Upper lobe of left lung (tissue), 6 donors: ENCODE results near the gene ZDHHC5. TPM values are rescaled to one million over a fixed set of nuclear protein-coding genes. Genes with fewer than 3 reads are reported as not detected.
A peak's percentile ranks its signal among the peaks of the same experiment; 100 is the strongest.

Experiments
- ATAC-seq, 2 donors: fragments of 200-7000 bp; cut with Tn5 transposase; one replicate each; pipeline ENCODE4 v1.9.1; 2022; ENCODE audit warnings: mild to moderate bottlenecking in 2 of 2, moderate library complexity in 2 of 2; ENCODE audit not compliant: low FRiP score in 2 of 2
- DNase-seq, 2 donors: peaks; one replicate each; pipeline ENCODE4 v3.0.0-alpha.2; 2019 to 2020
- H3K27ac ChIP-seq, 4 donors: fragments of 200-600 bp; sonication (generic); one replicate each; pipeline ENCODE4 v1.5.1; 2016 to 2019
- H3K27me3 ChIP-seq, 4 donors: fragments of 200-600 bp; sonication (generic); one replicate each; pipeline ENCODE4 v1.5.1; 2017 to 2019
- H3K36me3 ChIP-seq, 4 donors: fragments of 200-600 bp; sonication (generic); one replicate each; pipeline ENCODE4 v1.5.1; 2016 to 2019
- H3K4me1 ChIP-seq, 4 donors: fragments of 200-600 bp; sonication (generic); one replicate each; pipeline ENCODE4 v1.5.1; 2018 to 2019
- H3K4me3 ChIP-seq, 4 donors: fragments of 200-600 bp; sonication (generic); one replicate each; pipeline ENCODE4 v1.5.1; 2017 to 2019; ENCODE audit warnings: mild to moderate bottlenecking in 2 of 4, moderate library complexity in 1 of 4
- H3K9me3 ChIP-seq, 4 donors: fragments of 200-600 bp; sonication (generic); one replicate each; pipeline ENCODE4 v1.5.1; 2018 to 2019
- EP300 ChIP-seq, 4 donors: sonication (generic); formaldehyde crosslinking; IDR thresholded peaks; one replicate each; pipeline ENCODE4 v1.5.1; 2017; ENCODE audit warnings: antibody characterized with exemption in 4 of 4, control low read depth in 2 of 4
- POLR2A ChIP-seq, 4 donors: fragments of 450-650 bp; IDR thresholded peaks; one replicate each; pipeline ENCODE4 v1.5.1; 2016 to 2017; ENCODE audit warnings: antibody characterized with exemption in 4 of 4, mild to moderate bottlenecking in 2 of 4
- POLR2AphosphoS5 ChIP-seq, 2 donors: sonication (generic); formaldehyde crosslinking; IDR thresholded peaks; one replicate each; pipeline ENCODE4 v1.5.1; 2017; ENCODE audit warnings: antibody characterized with exemption in 2 of 2
- WGBS, 2 donors: methylation state at CpG; one replicate each; pipeline ENCODE4 v1.1.5; 2017 to 2018; 5-methylcytosine and 5-hydroxymethylcytosine counted together
- total RNA-seq, 6 donors: library from RNA; depleted of rRNA in 4 of 6; stranded (reverse); fragments of >200 nt in 4 of 6; gene quantifications; one replicate each; pipeline versions ENCODE4 v1.1.0 to v1.2.1, GENCODE V29; 2016 to 2021
- TF ChIP-seq, protein P1 (sequence below), 6 experiments: fragments of 450-650 bp in 4 of 6; fragments of 200-600 bp in 2 of 6; sonication (generic) in 2 of 6; IDR thresholded peaks; one replicate each; pipeline ENCODE4 v1.5.1; 2016 to 2019; ENCODE audit warnings: antibody characterized with exemption in 6 of 6
- donor health status: DM: no; HTN: no; CAD: no; lungs with moderate emphysema.
- donor health status: DM: no; HTN: yes; CAD: no; lungs with severe emphysema.

The ZDHHC5 gene
- total RNA-seq, 6 donors from 2014 or later: 45.1 to 81.9 (median 58.7) TPM

DNA sequence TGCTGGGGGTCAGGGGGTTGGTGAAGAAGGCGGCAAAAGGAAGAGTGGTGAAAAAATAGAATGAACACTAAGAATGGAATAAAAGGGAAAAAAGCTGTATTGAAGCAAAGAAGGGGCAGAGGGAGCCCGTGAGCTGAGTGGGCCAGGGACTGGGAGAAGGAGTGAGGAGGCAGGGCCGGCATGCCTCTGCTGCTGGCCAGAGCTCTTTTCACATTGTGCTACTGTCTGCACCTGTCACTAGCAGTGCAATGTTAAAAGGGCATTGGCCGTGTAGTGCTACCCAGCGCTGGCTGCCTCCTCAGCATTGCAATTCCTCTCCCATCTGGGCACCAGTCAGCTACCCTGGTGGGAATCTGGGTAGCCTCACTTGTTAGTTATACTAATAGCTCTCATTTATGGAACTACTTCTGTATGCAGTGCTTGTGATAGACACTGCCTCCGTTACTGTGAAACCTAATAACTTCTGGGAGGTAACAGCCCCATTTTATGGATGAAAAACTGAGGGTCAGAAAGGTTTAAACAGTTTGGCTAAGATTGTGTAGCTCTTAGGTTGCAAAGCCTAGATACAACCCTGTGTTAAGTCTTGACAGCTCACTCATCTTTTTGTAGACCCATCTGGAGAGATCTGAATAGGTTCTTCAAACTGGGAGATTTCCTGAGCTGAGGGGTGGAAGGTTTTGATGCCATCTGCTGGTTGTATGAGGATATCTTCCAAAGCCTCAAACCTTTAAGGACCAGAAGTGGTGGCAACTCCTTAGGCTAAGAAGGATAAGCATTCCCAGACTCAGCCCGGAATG, 26.7 kb upstream of the ZDHHC5 start:
- Histone ChIP-seq H3K27me3 (no peaks in the 10 kb centered on the region), H3K36me3 (no peaks in the 10 kb centered on the region), H3K4me1 (peaks cover 50 to 56% (median 53%) of the 10 kb centered on the region in 4 donors), H3K27ac (peak overlapping the region in 1 of 4 donors; percentile 90), H3K9me3 (no peaks in the 10 kb centered on the region), H3K4me3 (no peak overlapping the region)
- no peak for TF ChIP-seq EP300 (IDR thresholded peaks at IDR 0.05)
- TF ChIP-seq, protein P1, sequence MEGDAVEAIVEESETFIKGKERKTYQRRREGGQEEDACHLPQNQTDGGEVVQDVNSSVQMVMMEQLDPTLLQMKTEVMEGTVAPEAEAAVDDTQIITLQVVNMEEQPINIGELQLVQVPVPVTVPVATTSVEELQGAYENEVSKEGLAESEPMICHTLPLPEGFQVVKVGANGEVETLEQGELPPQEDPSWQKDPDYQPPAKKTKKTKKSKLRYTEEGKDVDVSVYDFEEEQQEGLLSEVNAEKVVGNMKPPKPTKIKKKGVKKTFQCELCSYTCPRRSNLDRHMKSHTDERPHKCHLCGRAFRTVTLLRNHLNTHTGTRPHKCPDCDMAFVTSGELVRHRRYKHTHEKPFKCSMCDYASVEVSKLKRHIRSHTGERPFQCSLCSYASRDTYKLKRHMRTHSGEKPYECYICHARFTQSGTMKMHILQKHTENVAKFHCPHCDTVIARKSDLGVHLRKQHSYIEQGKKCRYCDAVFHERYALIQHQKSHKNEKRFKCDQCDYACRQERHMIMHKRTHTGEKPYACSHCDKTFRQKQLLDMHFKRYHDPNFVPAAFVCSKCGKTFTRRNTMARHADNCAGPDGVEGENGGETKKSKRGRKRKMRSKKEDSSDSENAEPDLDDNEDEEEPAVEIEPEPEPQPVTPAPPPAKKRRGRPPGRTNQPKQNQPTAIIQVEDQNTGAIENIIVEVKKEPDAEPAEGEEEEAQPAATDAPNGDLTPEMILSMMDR (IDR thresholded peaks at IDR 0.05): peak; percentile 18 to 60 (median 44)
- DNase-seq (no peak), ATAC-seq (peak in 1 of 2 donors; percentile 31)
- WGBS, 2 donors: 51 to 74% methylated on average over 6 to 7 of the region's 7 CpGs

DNA sequence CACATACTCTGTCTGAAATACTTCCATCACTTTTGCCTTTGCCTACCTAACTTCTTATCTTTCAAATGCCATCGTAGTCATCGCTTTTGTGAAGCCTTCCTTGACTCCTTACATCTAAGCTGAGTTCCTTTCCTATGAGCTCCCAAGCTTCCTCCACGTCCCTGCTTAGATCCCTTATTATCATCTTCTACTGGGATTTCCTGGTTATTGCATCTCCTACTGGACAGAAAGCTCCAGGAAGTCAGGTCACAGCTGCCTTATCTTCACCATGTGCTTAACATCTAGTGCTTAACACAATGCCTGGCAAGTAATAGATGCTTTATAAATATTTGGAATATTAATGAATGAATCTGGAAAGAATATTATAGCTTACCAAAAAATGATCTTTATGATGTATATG, 24.1 kb upstream of the ZDHHC5 start:
- DNase-seq: no peak
- Histone ChIP-seq H3K27ac (peak overlapping the region in 2 of 4 donors; percentile 62 to 64), H3K9me3 (no peaks in the 10 kb centered on the region), H3K4me3 (no peak overlapping the region), H3K4me1 (peaks cover 66 to 69% (median 69%) of the 10 kb centered on the region in 4 donors), H3K36me3 (no peaks in the 10 kb centered on the region), H3K27me3 (peaks cover 0 to 19% (median 9%) of the 10 kb centered on the region in 4 donors)
- WGBS, 2 donors: 59 to 68% methylated on average over 3 of the region's 3 CpGs
- no peak for ATAC-seq
- TF ChIP-seq POLR2A (IDR thresholded peaks at IDR 0.05) (no peak), POLR2AphosphoS5 (IDR thresholded peaks at IDR 0.05) (no peak), EP300 (IDR thresholded peaks at IDR 0.05) (no peak)
- TF ChIP-seq, protein P1 (IDR thresholded peaks at IDR 0.05): no peak

DNA sequence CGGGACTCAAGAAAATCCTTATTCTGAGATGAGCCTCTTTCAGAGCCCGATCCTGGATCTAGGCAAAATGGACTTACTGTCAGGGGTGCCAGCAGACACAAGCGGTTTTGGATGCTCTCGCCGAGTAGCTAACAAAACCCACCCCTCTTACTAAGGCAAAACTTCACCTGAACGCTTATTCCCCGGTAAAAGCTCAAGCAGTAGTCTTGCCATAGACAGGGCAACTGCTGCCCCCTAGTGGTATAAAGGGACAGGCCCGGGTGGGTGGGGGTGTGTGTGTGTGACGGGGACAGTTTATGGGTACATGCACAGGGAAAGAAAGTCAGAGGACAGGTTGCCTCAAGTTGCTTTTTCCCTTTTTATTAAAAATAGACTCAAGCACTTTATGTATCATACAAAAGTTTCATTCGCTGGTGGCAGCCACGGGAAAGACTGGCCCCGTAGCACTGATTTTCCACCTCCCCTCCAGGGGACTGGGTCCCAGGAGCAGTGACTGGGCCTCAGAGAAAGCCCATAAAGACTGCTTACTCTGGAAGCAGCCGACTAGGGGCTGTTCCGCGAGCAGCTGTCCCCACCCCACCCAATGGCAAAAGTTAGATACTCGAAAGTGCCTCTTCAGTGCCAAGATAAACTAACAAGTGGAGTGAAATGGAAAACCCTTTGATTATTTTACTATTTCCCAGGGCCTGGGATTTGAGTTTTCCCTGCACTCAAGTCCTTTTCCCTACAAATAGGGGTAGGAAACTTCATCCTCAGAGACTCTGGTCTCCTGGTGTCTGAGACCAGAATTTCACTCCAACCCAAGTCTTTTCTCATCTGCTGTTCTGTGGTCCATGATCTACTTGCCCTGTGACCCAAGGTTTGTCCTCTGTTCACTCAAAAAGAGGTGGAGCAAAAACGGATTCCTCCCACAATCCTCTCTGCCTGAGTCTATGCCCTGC, 22.9 kb upstream of the ZDHHC5 start:
- no peaks in the 10 kb centered on the region for H3K36me3 ChIP-seq
- DNase-seq (peak in 1 of 2 donors; percentile 83), ATAC-seq (peak; percentile 79 to 87)
- no peak overlapping the region for H3K4me3 ChIP-seq
- H3K27me3 ChIP-seq: peaks cover 0 to 26% (median 9%) of the 10 kb centered on the region in 4 donors
- no peaks in the 10 kb centered on the region for H3K9me3 ChIP-seq
- TF ChIP-seq, protein P1 (IDR thresholded peaks at IDR 0.05): peak; percentile 55 to 93 (median 71)
- TF ChIP-seq EP300 (IDR thresholded peaks at IDR 0.05) (no peak), POLR2AphosphoS5 (IDR thresholded peaks at IDR 0.05) (no peak), POLR2A (IDR thresholded peaks at IDR 0.05) (no peak)
- peaks cover 65 to 69% (median 67%) of the 10 kb centered on the region in 4 donors for H3K4me1 ChIP-seq
- 9 to 22% methylated on average over 14 to 17 of the region's 17 CpGs for WGBS, 2 donors
- H3K27ac ChIP-seq: peak overlapping the region in 3 of 4 donors; percentile 48 to 82 (median 74)

DNA sequence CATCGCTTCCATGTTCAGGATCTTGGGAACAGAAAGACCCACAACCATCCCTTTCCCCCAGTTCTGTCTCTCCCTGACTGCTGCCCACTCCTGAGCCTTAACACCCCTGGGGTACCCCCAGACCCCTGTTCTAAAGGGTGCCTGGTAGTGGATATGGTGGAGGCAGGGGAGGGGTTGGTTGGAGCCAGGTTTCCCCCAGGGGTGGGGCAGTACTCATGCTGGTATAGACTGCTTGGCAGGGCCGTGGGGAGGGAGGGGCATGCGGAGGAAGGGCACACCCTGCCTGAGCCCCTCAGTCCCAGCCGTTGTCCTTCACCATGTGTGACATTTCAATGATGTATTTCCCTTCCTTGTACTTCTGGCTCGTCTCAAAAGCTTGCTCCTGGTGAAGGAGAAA, 22.2 kb upstream of the ZDHHC5 start:
- WGBS, 2 donors: 10 to 20% methylated on average over 4 to 5 of the region's 5 CpGs
- H3K4me1 ChIP-seq: peaks cover 63 to 66% (median 65%) of the 10 kb centered on the region in 4 donors

More for the DNA sequence above, 22.2 kb upstream of the ZDHHC5 start:
- Histone ChIP-seq H3K4me3 (no peak overlapping the region), H3K27me3 (peaks cover 0 to 26% (median 9%) of the 10 kb centered on the region in 4 donors), H3K27ac (peak overlapping the region in 3 of 4 donors; percentile 48 to 82 (median 74)), H3K9me3 (no peaks in the 10 kb centered on the region), H3K36me3 (no peaks in the 10 kb centered on the region)
- DNase-seq: no peak
- TF ChIP-seq POLR2A (IDR thresholded peaks at IDR 0.05): no peak
- TF ChIP-seq, protein P1 (IDR thresholded peaks at IDR 0.05): no peak
- TF ChIP-seq EP300 (IDR thresholded peaks at IDR 0.05): no peak
- no peak for TF ChIP-seq POLR2AphosphoS5 (IDR thresholded peaks at IDR 0.05)
- ATAC-seq: peak in 1 of 2 donors; percentile 13
